GM12801 (cell line): Measurements from ENCODE around the gene HPGDS.

Source experiments
- CTCF ChIP-seq: IDR thresholded peaks from one replicate; pipeline ENCODE4 v1.5.1; 2011; ENCODE audit warnings: control low read depth; ENCODE audit not compliant: insufficient read length; ENCODE audit errors: extremely low read depth

Gene HPGDS

GRCh38 chr4:94364527-94364926, 21.9 kb upstream of the HPGDS start:
- no peak for TF ChIP-seq CTCF

GRCh38 chr4:94363136-94363655, 20.6 kb upstream of the HPGDS start:
- no peak for TF ChIP-seq CTCF

GRCh38 chr4:94359838-94360237, 17.2 kb upstream of the HPGDS start:
- no peak for TF ChIP-seq CTCF

GRCh38 chr4:94359221-94359620, 16.6 kb upstream of the HPGDS start:
- TF ChIP-seq CTCF: no peak

- TF ChIP-seq CTCF: no peak
These were observed 15.5 kb upstream of the HPGDS start for GRCh38 chr4:94358101-94358500.

GRCh38 chr4:94357624-94358023, 15.0 kb upstream of the HPGDS start:
- no peak for TF ChIP-seq CTCF

- TF ChIP-seq CTCF: no peak
These were observed 13.8 kb upstream of the HPGDS start for GRCh38 chr4:94356444-94356843.

GRCh38 chr4:94354474-94354896, 11.8 kb upstream of the HPGDS start:
- no peak for TF ChIP-seq CTCF
